BJ (cell line): ENCODE results near the gene ALPG. TPM values are rescaled to one million over a fixed set of nuclear protein-coding genes. Genes with fewer than 3 reads are reported as not detected.
"Not testable (repeated sequence)": the region's sequence is repeated elsewhere in the genome, so short reads cannot be mapped to it uniquely, and the experiment has no call there.

Experiments
- CTCF ChIA-PET: fragments of 350-600 bp; formaldehyde crosslinking; extraction: SDS; loops from one replicate; lab custom pipeline; 2021; ENCODE audit warnings: antibody characterized with exemption, inconsistent platforms; lab: Yijun Ruan, JAX
- POLR2A ChIA-PET: fragments of 300-600 bp; sonication (Branson Sonifier 250); formaldehyde crosslinking; extraction: SDS; loops from one replicate; lab custom pipeline; 2021; ENCODE audit warnings: antibody characterized with exemption; lab: Charles Lee
- DNase-seq: peaks from one replicate; pipeline ENCODE4 v3.0.0-alpha.2; 2011; ENCODE audit warnings: low read depth
- H3K27me3 ChIP-seq: 2 replicates; pipeline ENCODE4 v1.6.0; 2011; ENCODE audit warnings: low read length; ENCODE audit not compliant: control insufficient read depth, insufficient read depth
- H3K36me3 ChIP-seq: 2 replicates; pipeline ENCODE4 v1.5.1; 2011; ENCODE audit warnings: low read length; ENCODE audit not compliant: control insufficient read depth, insufficient read depth
- H3K4me3 ChIP-seq: 2 replicates; pipeline ENCODE4 v1.5.1; 2011; ENCODE audit warnings: low read depth, mild to moderate bottlenecking, control low read depth, low read length
- CTCF ChIP-seq: IDR thresholded peaks from 2 replicates; pipeline ENCODE4 v1.5.1; 2011; ENCODE audit warnings: low read depth, mild to moderate bottlenecking, control low read depth, inconsistent platforms, low read length, moderate library complexity; ENCODE audit not compliant: insufficient read depth
- polyA plus RNA-seq: library from polyadenylated mRNA; depleted of rRNA; stranded (reverse); fragments of >200 nt; gene quantifications from 2 replicates; pipeline ENCODE4 v1.2.3, GENCODE V29; 2011

ALPG gene
- polyA plus RNA-seq, 1 experiment: not detected

DNA sequence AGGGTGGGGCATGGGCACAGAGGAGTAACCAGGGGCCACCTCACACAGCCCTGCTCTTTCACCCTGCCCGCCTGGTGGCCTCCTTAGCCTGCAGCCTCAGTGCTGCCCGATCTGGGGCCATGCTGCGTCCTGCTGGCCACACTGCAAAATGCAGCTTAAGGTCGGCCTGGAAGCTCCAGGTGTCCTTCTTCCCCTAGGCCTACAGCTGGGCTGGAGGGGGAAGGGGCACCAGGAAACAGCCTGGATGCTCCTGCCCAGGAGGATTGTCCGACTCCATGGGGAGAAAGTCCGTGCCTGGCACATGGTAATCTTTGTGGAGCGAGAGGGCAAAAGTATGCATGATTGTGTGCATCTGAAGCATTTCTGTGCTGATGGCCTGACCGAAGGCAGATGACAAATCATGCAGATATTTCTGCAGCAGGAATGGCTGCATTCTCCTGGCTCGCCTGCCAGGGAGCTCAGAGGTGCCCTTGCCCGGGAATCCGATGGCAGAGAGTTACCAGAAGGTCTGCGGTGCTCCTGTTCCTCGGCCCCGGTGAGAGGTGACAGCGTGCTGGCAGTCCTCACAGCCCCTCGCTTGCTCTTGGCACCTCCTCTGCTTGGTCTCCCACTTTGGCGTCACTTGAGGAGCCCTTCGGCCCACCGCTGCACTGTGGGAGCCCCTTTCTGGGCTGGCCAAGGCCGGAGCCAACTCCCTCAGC lies 40.9 kb upstream of the ALPG start:
- Histone ChIP-seq H3K36me3 (no peaks in the 10 kb centered on the region), H3K27me3 (no peaks in the 10 kb centered on the region; the same call in 1 of the 2 replicates), H3K4me3 (no peak overlapping the region)
- DNase-seq: no peak
- CTCF ChIA-PET: interaction anchor here (0.6 to 2.1 kb wide), 11 partner anchors 9 to 466 kb away, joined by 3 to 6 read pairs (median 4); no protein-coding TSS in a partner anchor
- POLR2A ChIA-PET: interaction anchor here (0.6 kb wide), 1 partner anchor 64 kb away, joined by 11 read pairs; no protein-coding TSS in a partner anchor
- peak; percentile 59 for TF ChIP-seq CTCF

DNA sequence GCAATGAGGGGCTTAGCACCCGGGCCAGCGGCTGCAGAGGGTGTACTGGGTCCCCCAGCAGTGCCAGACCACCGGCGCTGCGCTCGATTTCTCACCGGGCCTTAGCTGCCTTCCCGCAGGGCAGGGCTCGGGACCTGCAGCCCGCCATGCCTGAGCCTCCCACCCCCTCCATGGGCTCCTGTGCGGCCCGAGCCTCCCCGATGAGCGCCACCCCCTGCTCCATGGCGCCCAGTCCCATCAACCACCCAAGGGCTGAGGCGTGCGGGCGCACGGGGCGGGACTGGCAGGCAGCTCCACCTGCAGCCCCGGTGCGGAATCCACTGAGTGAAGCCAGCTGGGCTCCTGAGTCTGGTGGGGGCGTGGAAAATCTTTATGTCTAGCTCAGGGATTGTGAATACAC lies 40.2 kb upstream of the ALPG start:
- not testable (repeated sequence) for H3K36me3 ChIP-seq, H3K4me3 ChIP-seq, DNase-seq, H3K27me3 ChIP-seq
- POLR2A ChIA-PET: interaction anchor here (0.6 kb wide), 1 partner anchor 63 kb away, joined by 11 read pairs; no protein-coding TSS in a partner anchor
- CTCF ChIA-PET: interaction anchor here (0.7 to 2.8 kb wide), 11 partner anchors 8 to 467 kb away, joined by 3 to 13 read pairs (median 4); partner anchors contain the start of gene ALPP

- ChIA-PET CTCF (interaction anchor here (0.7 to 2.8 kb wide), 7 partner anchors 11 to 467 kb away, joined by 3 to 13 read pairs (median 3); partner anchors contain the start of gene ALPP), POLR2A (no interaction called here)
- H3K27me3 ChIP-seq: no peaks in the 10 kb centered on the region; the same call in 1 of the 2 replicates
- H3K36me3 ChIP-seq: no peaks in the 10 kb centered on the region
- H3K4me3 ChIP-seq: no peak overlapping the region
- DNase-seq: no peak
- TF ChIP-seq CTCF: no peak
Observed at GRCh38 chr2:232367016-232367415, 39.6 kb upstream of the ALPG start.

GRCh38 chr2:232367591-232368233 lies 38.9 kb upstream of the ALPG start:
- Histone ChIP-seq H3K36me3 (no peaks in the 10 kb centered on the region), H3K27me3 (no peaks in the 10 kb centered on the region; the same call in 1 of the 2 replicates), H3K4me3 (no peak overlapping the region)
- no peak for DNase-seq
- TF ChIP-seq CTCF: peak; percentile 12; the same call in 1 of the 2 replicates
- POLR2A ChIA-PET: no interaction called here
- CTCF ChIA-PET: interaction anchor here (0.9 to 2.8 kb wide), 6 partner anchors 10 to 442 kb away, joined by 3 to 13 read pairs (median 4); partner anchors contain the start of gene ALPP

DNA sequence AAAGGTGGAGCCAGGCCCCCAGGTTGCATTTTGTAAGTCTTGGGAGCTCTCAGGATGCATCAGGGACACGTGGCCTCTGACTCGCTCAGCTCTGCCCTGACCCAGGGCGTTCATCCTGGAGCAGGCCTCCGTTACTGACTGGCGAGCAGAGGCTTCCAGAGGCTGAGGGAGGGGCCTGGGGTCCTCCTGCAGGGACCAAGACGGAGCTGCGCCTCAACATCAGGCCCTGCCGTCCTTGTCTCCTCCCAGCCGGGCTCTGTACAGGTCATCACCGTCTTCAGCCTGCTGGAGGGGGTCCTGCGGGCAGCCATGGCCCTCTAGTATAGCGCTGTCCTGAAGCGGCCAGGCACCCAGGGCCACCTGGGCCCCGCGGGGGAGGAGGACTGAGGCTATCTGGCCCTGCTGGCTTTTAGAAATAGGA lies 38.3 kb upstream of the ALPG start:
- POLR2A ChIA-PET: no interaction called here

More for the DNA sequence above, 38.3 kb upstream of the ALPG start:
- no peak for DNase-seq
- H3K4me3 ChIP-seq: no peak overlapping the region
- H3K36me3 ChIP-seq: no peaks in the 10 kb centered on the region
- H3K27me3 ChIP-seq: no peaks in the 10 kb centered on the region; the same call in 1 of the 2 replicates
- CTCF ChIA-PET: interaction anchor here (1.5 to 2.8 kb wide), 2 partner anchors 10 to 443 kb away, joined by 3 to 13 read pairs; partner anchors contain the start of gene ALPP
- TF ChIP-seq CTCF: no peak
